Stimulated activated CD8-positive, alpha-beta memory T cell treated with anti-CD3 and anti-CD28 coated beads, Interleukin-4, amount 100 ng/mL, for 48 hours (primary cell): ENCODE measurements around the gene TBX5.
A peak's percentile ranks its signal among the peaks of the same experiment; 100 is the strongest.
"Not testable (repeated sequence)": the region's sequence is repeated elsewhere in the genome, so short reads cannot be mapped to it uniquely, and the experiment has no call there.

Experiments
- DNase-seq: peaks from one replicate; pipeline ENCODE4 v3.0.0-alpha.2; 2020

The TBX5 gene

GRCh38 chr12:114368685-114369452 is 37.1 kb downstream of the TBX5 start:
- no peak for DNase-seq

GRCh38 chr12:114361992-114362391 is 44.0 kb downstream of the TBX5 start:
- no peak for DNase-seq

GRCh38 chr12:114361545-114361944 is 44.4 kb downstream of the TBX5 start:
- DNase-seq, result no peak

GRCh38 chr12:114360485-114360884 is 45.5 kb downstream of the TBX5 start:
- no peak for DNase-seq

- peak; percentile 25 for DNase-seq
Measured at GRCh38 chr12:114355389-114356088, 50.4 kb downstream of the TBX5 start.

- DNase-seq, result not testable (repeated sequence)
Measured at GRCh38 chr12:114349239-114349638, 56.7 kb downstream of the TBX5 start.

GRCh38 chr12:114347861-114348260 is 58.1 kb downstream of the TBX5 start:
- no peak for DNase-seq

GRCh38 chr12:114344831-114345230 is 61.1 kb downstream of the TBX5 start:
- no peak for DNase-seq

GRCh38 chr12:114344303-114344663 is 61.7 kb downstream of the TBX5 start:
- no peak for DNase-seq

GRCh38 chr12:114343585-114344302 is 62.2 kb downstream of the TBX5 start:
- no peak for DNase-seq

GRCh38 chr12:114342656-114343055 is 63.3 kb downstream of the TBX5 start:
- DNase-seq, result no peak

- DNase-seq, result no peak
Measured at GRCh38 chr12:114341635-114342034, 64.3 kb downstream of the TBX5 start.

- no peak for DNase-seq
Measured at GRCh38 chr12:114340231-114340630, 65.7 kb downstream of the TBX5 start.

GRCh38 chr12:114339626-114340025 is 66.3 kb downstream of the TBX5 start:
- DNase-seq, result no peak

GRCh38 chr12:114335607-114336006 is 70.3 kb downstream of the TBX5 start:
- DNase-seq, result no peak

- DNase-seq, result no peak
Measured at GRCh38 chr12:114334395-114334794, 71.5 kb downstream of the TBX5 start.

GRCh38 chr12:114328292-114328691 is 77.7 kb downstream of the TBX5 start:
- no peak for DNase-seq

GRCh38 chr12:114327765-114328164 is 78.2 kb downstream of the TBX5 start:
- no peak for DNase-seq

- DNase-seq, result no peak
Measured at GRCh38 chr12:114321524-114321923, 84.4 kb downstream of the TBX5 start.

GRCh38 chr12:114320968-114321367 is 85.0 kb downstream of the TBX5 start:
- DNase-seq, result no peak

- DNase-seq, result no peak
Measured at GRCh38 chr12:114320101-114320500, 85.8 kb downstream of the TBX5 start.

GRCh38 chr12:114319422-114319821 is 86.5 kb downstream of the TBX5 start:
- DNase-seq, result no peak

- DNase-seq, result no peak
Measured at GRCh38 chr12:114318984-114319383, 87.0 kb downstream of the TBX5 start.

- no peak for DNase-seq
Measured at GRCh38 chr12:114316076-114316475, 89.9 kb downstream of the TBX5 start.
